Endothelial cell of umbilical vein (primary cell): ENCODE measurements around the gene SKA3. TPM values are rescaled to one million over a fixed set of nuclear protein-coding genes. Genes with fewer than 3 reads are reported as not detected.

Source experiments
- BruUV-seq: library from RNA; stranded (reverse); fragments of 400-500 nt; replicated peaks from 2 replicates; lab custom pipeline; 2021; lab: Mats Ljungman, UMichigan
- CTCF ChIA-PET: fragments of 300-600, 350-600 bp; sonication (Branson Sonifier 250); formaldehyde crosslinking; loops from one replicate; lab custom pipeline; 2021; ENCODE audit warnings: antibody characterized with exemption, inconsistent platforms; lab: Charles Lee
- POLR2A ChIA-PET: fragments of 300-600, 350-600 bp; sonication (Branson Sonifier 250); formaldehyde crosslinking; loops from one replicate; lab custom pipeline; 2021; ENCODE audit warnings: antibody characterized with exemption, inconsistent platforms; lab: Charles Lee
- DNase-seq: peaks from one replicate; pipeline ENCODE4 v3.0.0-alpha.2; 2011; ENCODE audit warnings: low read depth, low spot score
- FAIRE-seq: peaks from 2 replicates; lab custom pipeline; 2011; peaks lifted over from hg19 to GRCh38; lab: Jason Lieb, UNC
- H2AFZ ChIP-seq: 2 replicates; pipeline ENCODE4 v1.6.0; 2012; ENCODE audit warnings: low read depth, low read length, control low read depth, inconsistent platforms
- H3K27ac ChIP-seq: 2 replicates; pipeline ENCODE4 v1.5.1; 2011; ENCODE audit warnings: low read depth, mild to moderate bottlenecking, control low read depth, low read length, moderate library complexity; ENCODE audit not compliant: insufficient read depth
- H3K27me3 ChIP-seq, 2 experiments: 2 replicates each; pipeline versions ENCODE4 v1.6.0 to v1.6.1; 2011; ENCODE audit warnings: low read length in 2 of 2, mixed read lengths in 1 of 2; ENCODE audit not compliant: control insufficient read depth in 2 of 2, insufficient read depth in 2 of 2
- H3K36me3 ChIP-seq, 2 experiments: 2 replicates in 1 of 2; 3 replicates in 1 of 2; pipeline ENCODE4 v1.5.1; 2011; ENCODE audit warnings: low read length in 2 of 2, mild to moderate bottlenecking in 1 of 2, moderate library complexity in 1 of 2; ENCODE audit not compliant: control insufficient read depth in 2 of 2, insufficient read depth in 2 of 2; ENCODE audit errors: extremely low read depth in 1 of 2
- H3K4me1 ChIP-seq: 3 replicates; pipeline ENCODE4 v1.5.1; 2011; ENCODE audit warnings: mild to moderate bottlenecking, low read length; ENCODE audit not compliant: control insufficient read depth, insufficient read depth; ENCODE audit errors: extremely low read depth
- H3K4me2 ChIP-seq: 2 replicates; pipeline ENCODE4 v1.6.1; 2011; ENCODE audit warnings: low read length, control low read depth, mixed read lengths; ENCODE audit not compliant: insufficient read depth
- H3K4me3 ChIP-seq, 3 experiments: fragments of 200-600 bp in 1 of 3; sonication (generic), shearing (Covaris generic) in 1 of 3; replicated peaks in 1 of 3; 2 replicates each; pipeline ENCODE4 v1.5.1; 2011 to 2016; ENCODE audit warnings: control low read depth in 3 of 3, low read length in 3 of 3, mild to moderate bottlenecking in 2 of 3, inconsistent platforms in 1 of 3, low read depth in 1 of 3, moderate library complexity in 1 of 3; ENCODE audit not compliant: insufficient read depth in 1 of 3
- H3K79me2 ChIP-seq: 2 replicates; pipeline ENCODE4 v1.6.0; 2012; ENCODE audit warnings: low read length, inconsistent platforms; ENCODE audit not compliant: control insufficient read depth, insufficient read depth
- H3K9ac ChIP-seq: replicated peaks from 2 replicates; pipeline ENCODE3; 2011; ENCODE audit warnings: low read length, control low read depth; ENCODE audit not compliant: insufficient read depth; ENCODE audit errors: extremely low read depth
- H3K9me1 ChIP-seq: replicated peaks from 3 replicates; pipeline ENCODE4 v1.6.0; 2011; ENCODE audit warnings: mild to moderate bottlenecking, low read length; ENCODE audit not compliant: control insufficient read depth, insufficient read depth; ENCODE audit errors: extremely low read depth
- H3K9me3 ChIP-seq: replicated peaks from 2 replicates; pipeline ENCODE4 v1.5.1; 2012; ENCODE audit warnings: low read length, inconsistent platforms; ENCODE audit not compliant: control insufficient read depth, insufficient read depth
- H4K20me1 ChIP-seq: replicated peaks from 2 replicates; pipeline ENCODE3; 2011; ENCODE audit warnings: mild to moderate bottlenecking, low read length; ENCODE audit not compliant: control insufficient read depth, insufficient read depth; ENCODE audit errors: extremely low read depth
- EZH2 ChIP-seq: IDR thresholded peaks from 2 replicates; pipeline ENCODE4 v1.6.1; 2012; ENCODE audit warnings: borderline replicate concordance, low read depth, mild to moderate bottlenecking, moderate library complexity, low read length, inconsistent platforms; ENCODE audit not compliant: severe bottlenecking
- FOS ChIP-seq: IDR thresholded peaks from 2 replicates; pipeline ENCODE4 v1.6.1; 2011; ENCODE audit warnings: mild to moderate bottlenecking, low read length, moderate library complexity, borderline replicate concordance; ENCODE audit not compliant: insufficient read depth
- GATA2 ChIP-seq: IDR thresholded peaks from 2 replicates; pipeline ENCODE4 v1.7.0; 2011; ENCODE audit warnings: low read depth, mild to moderate bottlenecking, moderate library complexity, mixed read lengths, low read length; ENCODE audit not compliant: insufficient read length, insufficient read depth
- JUN ChIP-seq: IDR thresholded peaks from 2 replicates; pipeline ENCODE4 v1.6.1; 2011; ENCODE audit warnings: borderline replicate concordance, low read depth; ENCODE audit not compliant: insufficient read length, insufficient read depth
- MYC ChIP-seq: IDR thresholded peaks from one replicate; pipeline ENCODE4 v1.6.1; 2011; ENCODE audit warnings: mild to moderate bottlenecking, low read depth, low read length
- POLR2A ChIP-seq: IDR thresholded peaks from 2 replicates; pipeline ENCODE4 v1.6.1; 2012; ENCODE audit warnings: low read depth, mild to moderate bottlenecking, control low read depth, low read length
- POLR2AphosphoS5 ChIP-seq: IDR thresholded peaks from 2 replicates; pipeline ENCODE4 v1.6.1; 2012; ENCODE audit warnings: low read depth, mild to moderate bottlenecking, control low read depth, low read length, moderate library complexity; ENCODE audit not compliant: insufficient read depth
- dilution Hi-C: fragments of 300-500 bp; cut with MboI; formaldehyde crosslinking; loops from one replicate; pipeline ENCODE4 v1.15.0; 2019; ENCODE audit warnings: low sequenced_read_pairs; ENCODE audit not compliant: extremely low pct_ligation_motif_present
- intact Hi-C: fragments of 100-400 bp; cut with micrococcal nuclease; formaldehyde crosslinking; loops from one replicate; pipeline ENCODE4 v1.10.0; 2022
- polyA plus RNA-seq, 4 experiments: library from polyadenylated mRNA; depleted of rRNA in 3 of 4; stranded (reverse) in 3 of 4; unstranded in 1 of 4; fragments of >200 nt; gene quantifications; 2 replicates each; pipeline versions ENCODE4 v1.2.1 to v1.2.3, GENCODE V29; 2011 to 2012; ENCODE audit warnings: missing spikeins in 1 of 4
- total RNA-seq: library from RNA; stranded (reverse); gene quantifications from 2 replicates; pipeline ENCODE4 v1.2.3, GENCODE V29; 2021
- TF ChIP-seq, protein P1 (sequence below): IDR thresholded peaks from 2 replicates; pipeline ENCODE4 v1.6.1; 2011; ENCODE audit not compliant: insufficient read depth, insufficient read length
- TF ChIP-seq, protein P2 (sequence below), 2 donors: IDR thresholded peaks; 1 replicate in 1 of 2; 2 replicates in 1 of 2; pipeline ENCODE4 v1.5.1; 2011; ENCODE audit warnings: low read length in 2 of 2, mild to moderate bottlenecking in 2 of 2, moderate library complexity in 2 of 2, control low read depth in 1 of 2, inconsistent platforms in 1 of 2, low read depth in 1 of 2; ENCODE audit not compliant: insufficient read depth in 1 of 2; ENCODE audit errors: extremely low read depth in 1 of 2

The SKA3 gene
- total and polyA plus RNA-seq, 2 donors (not counting 3 experiments of a cell fraction or from before 2014, with no cell fraction given): 9.4 to 28.7 TPM

DNA sequence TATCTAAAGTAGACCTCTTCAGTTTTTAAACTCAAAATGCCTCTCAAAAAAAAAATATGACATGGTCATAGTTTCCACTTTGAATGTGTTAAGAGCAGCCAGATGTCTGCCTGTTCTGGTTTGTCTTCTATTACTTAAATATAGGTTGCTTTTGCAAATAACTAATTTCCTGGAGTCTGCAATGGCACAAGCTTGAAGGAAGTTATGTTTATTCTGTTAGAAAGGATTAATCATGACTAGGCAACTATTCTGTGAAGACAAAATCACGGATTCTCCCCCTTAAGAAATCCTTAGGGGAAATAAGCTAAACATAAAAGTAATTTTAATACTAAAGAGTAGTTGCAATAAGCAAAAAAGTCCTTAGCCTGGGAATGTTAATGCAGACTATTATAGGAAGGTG, 26.3 kb downstream of the SKA3 start:
- ChIA-PET POLR2A (no interaction called here), CTCF (interaction anchor here (0.7 to 1.5 kb wide), 7 partner anchors 13 to 206 kb away, joined by 3 to 7 read pairs (median 3); partner anchors contain the start of genes MRPL57 and SKA3)
- H3K27me3 ChIP-seq: no peaks in the 10 kb centered on the region
- no peak overlapping the region for H3K9ac ChIP-seq
- TF ChIP-seq FOS: no peak
- TF ChIP-seq GATA2: no peak
- TF ChIP-seq EZH2: no peak
- no peak for TF ChIP-seq JUN
- no peak overlapping the region for H3K4me2 ChIP-seq
- no TSS peak for BruUV-seq
- peaks cover 8 to 28% of the 10 kb centered on the region in 2 experiments for H3K36me3 ChIP-seq
- peaks cover 8% of the 10 kb centered on the region for H3K79me2 ChIP-seq
- H3K9me3 ChIP-seq: no peaks in the 10 kb centered on the region
- no peaks in the 10 kb centered on the region for H3K9me1 ChIP-seq
- DNase-seq (peak; percentile 13), FAIRE-seq (no peak)
- dilution Hi-C loops: no loop called here
- no peak overlapping the region for H2AFZ ChIP-seq
- H4K20me1 ChIP-seq: no peaks in the 10 kb centered on the region
- H3K27ac ChIP-seq: no peak overlapping the region
- intact Hi-C loops: no loop called here
- no peaks in the 10 kb centered on the region for H3K4me1 ChIP-seq
- H3K4me3 ChIP-seq: no peak overlapping the region

DNA sequence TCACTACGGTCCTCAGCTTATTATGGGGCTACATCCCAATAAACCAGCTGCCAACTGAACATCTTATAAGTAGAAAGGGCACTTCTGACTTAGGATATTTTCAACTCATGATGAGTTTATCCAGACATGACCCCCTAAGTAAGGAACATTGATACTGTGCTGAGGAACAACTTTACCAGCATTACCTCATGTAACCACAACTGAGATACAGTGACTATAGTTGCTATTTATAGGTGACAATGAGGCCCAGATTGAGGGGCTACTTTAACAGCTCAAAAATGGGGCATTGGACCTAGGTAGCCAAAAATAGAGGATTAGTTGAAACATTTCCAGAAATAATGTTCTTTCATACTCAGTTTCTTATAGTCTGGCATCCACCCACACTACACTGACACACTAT, 26.8 kb downstream of the SKA3 start:
- H3K27ac ChIP-seq: no peak overlapping the region
- dilution Hi-C loops: no loop called here
- BruUV-seq: no TSS peak

More for the DNA sequence above, 26.8 kb downstream of the SKA3 start:
- Histone ChIP-seq H3K4me2 (no peak overlapping the region), H4K20me1 (no peaks in the 10 kb centered on the region), H3K9ac (no peak overlapping the region), H3K4me1 (no peaks in the 10 kb centered on the region), H3K27me3 (no peaks in the 10 kb centered on the region), H3K9me3 (no peaks in the 10 kb centered on the region), H2AFZ (no peak overlapping the region), H3K36me3 (peaks cover 8 to 28% of the 10 kb centered on the region in 2 experiments), H3K9me1 (no peaks in the 10 kb centered on the region), H3K4me3 (no peak overlapping the region), H3K79me2 (peaks cover 10% of the 10 kb centered on the region)
- intact Hi-C loops: no loop called here
- FAIRE-seq: peak; percentile 49
- no peak for DNase-seq
- POLR2A ChIA-PET: no interaction called here
- TF ChIP-seq EZH2 (no peak), POLR2AphosphoS5 (no peak), POLR2A (no peak), MYC (no peak), JUN (no peak), GATA2 (no peak), FOS (no peak)
- TF ChIP-seq, protein P1, sequence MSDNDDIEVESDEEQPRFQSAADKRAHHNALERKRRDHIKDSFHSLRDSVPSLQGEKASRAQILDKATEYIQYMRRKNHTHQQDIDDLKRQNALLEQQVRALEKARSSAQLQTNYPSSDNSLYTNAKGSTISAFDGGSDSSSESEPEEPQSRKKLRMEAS: no peak
- TF ChIP-seq, protein P2, sequence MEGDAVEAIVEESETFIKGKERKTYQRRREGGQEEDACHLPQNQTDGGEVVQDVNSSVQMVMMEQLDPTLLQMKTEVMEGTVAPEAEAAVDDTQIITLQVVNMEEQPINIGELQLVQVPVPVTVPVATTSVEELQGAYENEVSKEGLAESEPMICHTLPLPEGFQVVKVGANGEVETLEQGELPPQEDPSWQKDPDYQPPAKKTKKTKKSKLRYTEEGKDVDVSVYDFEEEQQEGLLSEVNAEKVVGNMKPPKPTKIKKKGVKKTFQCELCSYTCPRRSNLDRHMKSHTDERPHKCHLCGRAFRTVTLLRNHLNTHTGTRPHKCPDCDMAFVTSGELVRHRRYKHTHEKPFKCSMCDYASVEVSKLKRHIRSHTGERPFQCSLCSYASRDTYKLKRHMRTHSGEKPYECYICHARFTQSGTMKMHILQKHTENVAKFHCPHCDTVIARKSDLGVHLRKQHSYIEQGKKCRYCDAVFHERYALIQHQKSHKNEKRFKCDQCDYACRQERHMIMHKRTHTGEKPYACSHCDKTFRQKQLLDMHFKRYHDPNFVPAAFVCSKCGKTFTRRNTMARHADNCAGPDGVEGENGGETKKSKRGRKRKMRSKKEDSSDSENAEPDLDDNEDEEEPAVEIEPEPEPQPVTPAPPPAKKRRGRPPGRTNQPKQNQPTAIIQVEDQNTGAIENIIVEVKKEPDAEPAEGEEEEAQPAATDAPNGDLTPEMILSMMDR (IDR thresholded peaks at IDR 0.05; ENCODE audit: extremely low read depth in 1 of 2, insufficient read depth in 1 of 2, low read depth in 1 of 2, low read length in 2 of 2): no peak
- CTCF ChIA-PET: interaction anchor here (0.8 to 1.5 kb wide), 5 partner anchors 10 to 206 kb away, joined by 3 to 7 read pairs (median 3); partner anchors contain the start of genes MRPL57 and SKA3
